ENCODE measurements around the gene CEP57. TPM values are rescaled to one million over a fixed set of nuclear protein-coding genes. Genes with fewer than 3 reads are reported as not detected.
"Not testable (repeated sequence)": the region's sequence is repeated elsewhere in the genome, so short reads cannot be mapped to it uniquely, and the experiment has no call there.

Gene CEP57
- total RNA-seq, 2 donors from 2014 or later: 40.6 to 46.7 TPM

DNA sequence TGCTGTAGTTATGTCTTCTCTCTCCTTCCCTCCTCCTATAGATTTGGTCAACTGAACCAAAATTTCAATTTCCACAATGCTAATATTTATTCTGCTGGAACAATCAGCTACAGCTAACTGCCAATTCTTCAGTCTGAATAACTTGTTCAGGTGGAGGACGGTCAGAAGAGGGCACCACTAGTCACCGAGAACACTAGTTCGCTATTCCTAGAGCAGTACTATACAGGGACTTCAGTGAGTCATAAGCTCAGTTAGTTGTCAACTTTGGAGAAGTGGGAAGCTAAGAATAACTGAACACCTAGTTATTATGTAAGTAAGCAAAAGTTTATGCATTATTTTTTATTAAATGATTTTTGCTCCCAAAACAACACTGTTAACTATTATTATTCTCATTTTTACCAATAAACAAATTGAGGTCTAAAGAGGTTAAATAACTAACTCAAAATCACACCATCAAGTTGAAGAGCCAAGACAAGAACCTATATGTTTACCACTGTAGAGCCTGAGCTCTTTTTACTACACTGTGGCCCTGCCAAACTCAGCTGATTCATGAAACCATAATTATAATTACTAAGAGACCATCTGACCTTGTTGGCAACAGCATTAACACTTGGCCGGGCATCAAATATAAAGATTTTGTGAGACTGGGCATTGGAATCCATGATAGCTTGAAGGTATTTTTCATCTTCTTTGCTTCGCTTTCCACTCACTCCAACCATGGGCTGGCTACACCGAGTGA lies 59.0 kb downstream of the CEP57 start:
- Histone ChIP-seq H3K27me3 (replicated peaks; ENCODE audit: insufficient read depth) (no peaks in the 10 kb centered on the region), H3K4me3 (no peak overlapping the region), H3K9me3 (no peaks in the 10 kb centered on the region), H3K27ac (no peak overlapping the region), H3K4me1 (replicated peaks) (no peaks in the 10 kb centered on the region), H3K36me3 (no peaks in the 10 kb centered on the region)
- DNase-seq (ENCODE audit: low spot score): peak; percentile 49
- TF ChIP-seq POLR2A (IDR thresholded peaks at IDR 0.05) (no peak), POLR2AphosphoS5 (IDR thresholded peaks at IDR 0.05) (peak; percentile 46)
- TF ChIP-seq, protein P1, sequence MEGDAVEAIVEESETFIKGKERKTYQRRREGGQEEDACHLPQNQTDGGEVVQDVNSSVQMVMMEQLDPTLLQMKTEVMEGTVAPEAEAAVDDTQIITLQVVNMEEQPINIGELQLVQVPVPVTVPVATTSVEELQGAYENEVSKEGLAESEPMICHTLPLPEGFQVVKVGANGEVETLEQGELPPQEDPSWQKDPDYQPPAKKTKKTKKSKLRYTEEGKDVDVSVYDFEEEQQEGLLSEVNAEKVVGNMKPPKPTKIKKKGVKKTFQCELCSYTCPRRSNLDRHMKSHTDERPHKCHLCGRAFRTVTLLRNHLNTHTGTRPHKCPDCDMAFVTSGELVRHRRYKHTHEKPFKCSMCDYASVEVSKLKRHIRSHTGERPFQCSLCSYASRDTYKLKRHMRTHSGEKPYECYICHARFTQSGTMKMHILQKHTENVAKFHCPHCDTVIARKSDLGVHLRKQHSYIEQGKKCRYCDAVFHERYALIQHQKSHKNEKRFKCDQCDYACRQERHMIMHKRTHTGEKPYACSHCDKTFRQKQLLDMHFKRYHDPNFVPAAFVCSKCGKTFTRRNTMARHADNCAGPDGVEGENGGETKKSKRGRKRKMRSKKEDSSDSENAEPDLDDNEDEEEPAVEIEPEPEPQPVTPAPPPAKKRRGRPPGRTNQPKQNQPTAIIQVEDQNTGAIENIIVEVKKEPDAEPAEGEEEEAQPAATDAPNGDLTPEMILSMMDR (IDR thresholded peaks at IDR 0.05): peak in 3 of 4 experiments; percentile 42 to 59 (median 55)
- intact Hi-C loops (cut with DNase I): loop anchor here (5.0 to 10.0 kb wide), 2 partner anchors 66 to 493 kb away; partner anchors contain the start of gene MAML2
- 57% methylated on average over 6 of the region's 6 CpGs for WGBS

DNA sequence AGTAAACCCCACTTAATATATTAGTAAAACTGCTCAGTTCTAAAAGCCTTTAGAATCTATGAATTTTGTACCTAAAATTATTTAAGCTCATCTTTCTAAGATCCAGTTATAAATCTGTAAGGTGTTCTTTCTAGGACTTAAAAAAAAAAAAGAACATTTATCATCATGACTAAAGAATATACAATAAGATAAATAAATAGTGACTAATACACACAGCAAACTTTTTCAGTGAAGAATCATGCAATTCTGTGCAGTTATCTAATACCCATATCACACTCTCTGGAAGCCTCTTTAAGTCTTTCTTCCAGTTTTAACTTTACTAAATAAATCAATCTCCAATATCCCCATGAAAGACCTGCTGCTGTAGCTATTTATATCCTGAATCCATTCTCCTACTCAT lies 59.8 kb downstream of the CEP57 start:
- H3K36me3 ChIP-seq: no peaks in the 10 kb centered on the region
- DNase-seq (ENCODE audit: low spot score): no peak
- no peak overlapping the region for H3K4me3 ChIP-seq
- TF ChIP-seq POLR2A (IDR thresholded peaks at IDR 0.05): no peak
- TF ChIP-seq, protein P1 (IDR thresholded peaks at IDR 0.05): no peak
- TF ChIP-seq POLR2AphosphoS5 (IDR thresholded peaks at IDR 0.05): no peak
- no peak overlapping the region for H3K27ac ChIP-seq
- no peaks in the 10 kb centered on the region for H3K9me3 ChIP-seq
- H3K4me1 ChIP-seq (replicated peaks): no peaks in the 10 kb centered on the region
- H3K27me3 ChIP-seq (replicated peaks; ENCODE audit: insufficient read depth): no peaks in the 10 kb centered on the region
- intact Hi-C loops (cut with DNase I): loop anchor here (10.0 kb wide), 1 partner anchor 165 kb away; no protein-coding TSS in a partner anchor

DNA sequence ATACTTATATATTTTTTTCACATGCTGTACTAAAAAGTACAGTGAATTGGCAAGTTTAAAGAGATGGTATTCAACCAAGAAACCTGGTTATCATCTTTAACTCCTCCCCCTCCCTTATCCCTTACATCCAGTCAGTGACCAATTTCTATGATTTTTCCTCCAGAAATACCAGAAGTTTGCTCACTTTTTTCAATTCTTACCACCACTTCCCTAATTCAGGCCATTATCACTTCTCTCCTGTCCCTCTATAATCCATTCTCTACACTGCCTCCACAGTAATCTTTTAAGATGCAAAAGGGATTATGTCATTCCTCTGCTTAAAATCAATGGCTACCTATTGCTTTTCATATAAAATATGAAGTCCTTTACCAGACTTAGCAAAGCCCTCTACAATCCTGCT lies 62.8 kb downstream of the CEP57 start:
- Histone ChIP-seq H3K4me3 (no peak overlapping the region), H3K4me1 (replicated peaks) (no peaks in the 10 kb centered on the region), H3K36me3 (no peaks in the 10 kb centered on the region), H3K9me3 (no peaks in the 10 kb centered on the region), H3K27ac (no peak overlapping the region), H3K27me3 (replicated peaks; ENCODE audit: insufficient read depth) (no peaks in the 10 kb centered on the region)
- no peak for DNase-seq (ENCODE audit: low spot score)
- TF ChIP-seq POLR2AphosphoS5 (IDR thresholded peaks at IDR 0.05): no peak
- TF ChIP-seq POLR2A (IDR thresholded peaks at IDR 0.05): no peak
- TF ChIP-seq, protein P1 (IDR thresholded peaks at IDR 0.05): no peak
- intact Hi-C loops (cut with DNase I): loop anchor here (10.0 kb wide), 1 partner anchor 162 kb away; no protein-coding TSS in a partner anchor

DNA sequence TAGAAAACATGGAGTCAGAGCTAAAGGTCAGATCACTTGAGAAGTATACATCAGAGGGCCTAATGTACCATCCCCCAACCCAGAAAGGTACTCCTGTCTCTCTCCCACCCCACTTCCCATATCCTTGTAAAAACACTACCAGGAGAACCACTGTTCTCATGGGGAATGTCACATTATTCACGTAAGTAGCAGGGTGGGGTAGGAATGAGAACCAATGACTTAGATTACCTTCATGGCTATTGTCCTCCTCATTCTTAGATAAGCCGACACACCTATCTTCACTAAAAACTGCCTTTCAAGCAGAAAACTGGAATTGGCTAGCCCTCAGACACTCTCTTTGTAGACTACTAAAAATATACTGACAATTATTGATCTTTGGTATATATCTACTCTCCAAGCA lies 63.6 kb downstream of the CEP57 start:
- intact Hi-C loops (cut with DNase I): loop anchor here (10.0 kb wide), 1 partner anchor 161 kb away; no protein-coding TSS in a partner anchor
- Histone ChIP-seq H3K27ac (no peak overlapping the region), H3K9me3 (no peaks in the 10 kb centered on the region), H3K36me3 (no peaks in the 10 kb centered on the region), H3K27me3 (replicated peaks; ENCODE audit: insufficient read depth) (no peaks in the 10 kb centered on the region), H3K4me1 (replicated peaks) (no peaks in the 10 kb centered on the region), H3K4me3 (no peak overlapping the region)
- TF ChIP-seq POLR2AphosphoS5 (IDR thresholded peaks at IDR 0.05) (no peak), POLR2A (IDR thresholded peaks at IDR 0.05) (no peak)
- TF ChIP-seq, protein P1 (IDR thresholded peaks at IDR 0.05): no peak
- WGBS: 87% methylated on average over 2 of the region's 2 CpGs
- no peak for DNase-seq (ENCODE audit: low spot score)

DNA sequence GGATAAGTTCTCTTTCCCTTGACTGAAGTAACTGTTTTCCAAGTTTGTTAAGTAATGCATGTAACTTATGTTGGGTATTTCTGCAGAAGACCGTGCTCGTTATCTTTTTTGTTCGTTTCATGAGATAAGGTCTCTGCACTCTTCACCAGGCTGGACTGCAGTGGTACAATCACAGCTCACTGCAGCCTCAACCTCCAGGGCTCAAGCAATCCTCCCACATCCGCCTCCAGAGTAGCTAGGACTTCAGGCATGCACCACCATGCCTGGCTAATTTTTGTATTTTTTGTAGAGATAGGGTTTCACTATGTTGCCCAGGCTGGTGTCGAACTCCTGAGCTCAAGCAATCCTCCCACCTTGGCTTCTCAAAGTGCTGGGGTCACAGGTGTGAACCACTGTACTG lies 64.1 kb downstream of the CEP57 start:
- not testable (repeated sequence) for H3K36me3 ChIP-seq; H3K9me3 ChIP-seq; H3K4me1 ChIP-seq (replicated peaks); H3K4me3 ChIP-seq; H3K27me3 ChIP-seq (replicated peaks; ENCODE audit: insufficient read depth); H3K27ac ChIP-seq; DNase-seq (ENCODE audit: low spot score)
- 89% methylated on average over 5 of the region's 5 CpGs for WGBS
- intact Hi-C loops (cut with DNase I): loop anchor here (10.0 kb wide), 1 partner anchor 160 kb away; no protein-coding TSS in a partner anchor

DNA sequence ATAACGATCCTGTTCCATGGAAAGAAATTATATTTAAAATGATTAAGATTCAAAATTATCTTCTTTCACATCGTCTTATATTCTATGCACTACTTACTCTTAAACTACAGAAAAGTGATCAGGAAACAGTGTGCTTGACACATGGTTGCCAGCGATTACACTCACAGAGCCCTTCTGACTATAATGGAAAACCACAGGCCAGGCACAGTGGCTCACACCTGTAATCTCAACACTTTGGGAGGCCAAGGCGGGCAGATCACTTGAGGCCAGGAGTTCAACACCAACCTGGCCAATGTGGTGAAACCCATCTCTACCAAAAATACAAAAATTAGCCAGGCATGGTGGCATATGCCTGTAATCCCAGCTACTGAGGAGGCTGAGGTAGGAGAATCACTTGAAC lies 69.7 kb downstream of the CEP57 start:
- H3K27ac ChIP-seq; H3K36me3 ChIP-seq; H3K27me3 ChIP-seq (replicated peaks; ENCODE audit: insufficient read depth); H3K9me3 ChIP-seq; H3K4me3 ChIP-seq; intact Hi-C loops (cut with DNase I); H3K4me1 ChIP-seq (replicated peaks); DNase-seq (ENCODE audit: low spot score): not testable (repeated sequence)
- WGBS: 95% methylated on average over 4 of the region's 4 CpGs
